ENCODE measurements around the gene RBBP8NL. TPM values are rescaled to one million over a fixed set of nuclear protein-coding genes. Genes with fewer than 3 reads are reported as not detected.

The RBBP8NL gene
- total and polyA plus RNA-seq, 2 donors (not counting 3 experiments of a cell fraction or from before 2014, with no cell fraction given), result not detected

DNA sequence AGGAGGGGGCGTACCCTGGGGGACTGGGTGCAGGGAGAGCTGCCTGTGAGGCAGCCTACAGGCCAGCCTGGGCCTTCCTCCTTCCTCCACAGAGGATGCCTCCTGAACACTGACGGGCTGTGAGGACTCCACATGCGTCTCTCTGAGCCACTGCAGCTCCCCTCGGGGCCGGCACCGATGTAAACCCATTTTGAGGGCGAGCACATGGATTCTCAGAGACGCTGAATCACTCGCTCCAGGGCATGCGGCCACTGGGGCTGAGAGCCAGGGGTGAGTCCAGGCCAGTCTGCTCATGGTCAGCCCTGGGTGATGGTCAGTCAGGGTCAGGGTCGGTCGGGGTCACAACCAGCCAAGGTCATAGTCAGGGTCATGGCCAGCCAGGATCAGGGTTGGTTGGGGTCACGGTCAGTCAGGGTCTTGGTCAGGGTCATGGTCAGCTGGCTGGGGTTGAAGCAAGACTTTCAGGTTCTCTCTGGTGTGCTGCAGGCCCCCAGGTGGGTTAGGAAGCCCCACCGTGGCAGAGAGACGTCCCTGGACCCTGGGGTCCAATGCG, 14.7 kb upstream of the RBBP8NL start:
- ChIA-PET POLR2A (no interaction called here), CTCF (interaction anchor here (0.6 kb wide), 1 partner anchor 1597 kb away, joined by 3 read pairs; no protein-coding TSS in a partner anchor)
- TF ChIP-seq CTCF (IDR thresholded peaks at IDR 0.05; ENCODE audit: extremely low read depth in 1 of 2, insufficient read depth in 1 of 2, low read depth in 1 of 2, low read length in 2 of 2), result no peak
- TF ChIP-seq POLR2A (IDR thresholded peaks at IDR 0.05; ENCODE audit: low read depth, low read length), result no peak
- no peak for TF ChIP-seq POLR2AphosphoS5 (IDR thresholded peaks at IDR 0.05; ENCODE audit: insufficient read depth, low read depth, low read length)
- no peak for TF ChIP-seq MAX (IDR thresholded peaks at IDR 0.05; ENCODE audit: insufficient read depth, insufficient read length)
- TF ChIP-seq FOS (IDR thresholded peaks at IDR 0.05; ENCODE audit: borderline replicate concordance, insufficient read depth, low read length), result no peak
- no peak for TF ChIP-seq MYC (IDR thresholded peaks at IDR 0.05; ENCODE audit: low read depth, low read length)
- no peak for TF ChIP-seq GATA2 (IDR thresholded peaks at IDR 0.05; ENCODE audit: insufficient read depth, insufficient read length, low read depth, low read length)
- no peak for TF ChIP-seq EZH2 (IDR thresholded peaks at IDR 0.05; ENCODE audit: borderline replicate concordance, low read depth, low read length, severe bottlenecking)
- no peak for TF ChIP-seq JUN (IDR thresholded peaks at IDR 0.05; ENCODE audit: borderline replicate concordance, insufficient read depth, insufficient read length, low read depth)
- Histone ChIP-seq H3K27me3 (ENCODE audit: control insufficient read depth in 2 of 2, insufficient read depth in 2 of 2, low read length in 2 of 2) (no peaks in the 10 kb centered on the region), H3K4me2 (ENCODE audit: insufficient read depth, low read length) (no peak overlapping the region), H3K9ac (replicated peaks; ENCODE audit: extremely low read depth, insufficient read depth, low read length) (no peak overlapping the region), H3K4me3 (replicated peaks in 1 of 3; ENCODE audit: insufficient read depth in 1 of 3, low read depth in 1 of 3, low read length in 3 of 3) (no peak overlapping the region), H3K36me3 (ENCODE audit: control insufficient read depth in 2 of 2, extremely low read depth in 1 of 2, insufficient read depth in 2 of 2, low read length in 2 of 2) (no peaks in the 10 kb centered on the region), H3K9me1 (replicated peaks; ENCODE audit: control insufficient read depth, extremely low read depth, insufficient read depth, low read length) (no peaks in the 10 kb centered on the region), H3K79me2 (ENCODE audit: control insufficient read depth, insufficient read depth, low read length) (no peaks in the 10 kb centered on the region), H3K27ac (ENCODE audit: insufficient read depth, low read depth, low read length) (no peak overlapping the region), H3K4me1 (ENCODE audit: control insufficient read depth, extremely low read depth, insufficient read depth, low read length) (no peaks in the 10 kb centered on the region), H3K9me3 (replicated peaks; ENCODE audit: control insufficient read depth, insufficient read depth, low read length) (no peaks in the 10 kb centered on the region), H4K20me1 (replicated peaks; ENCODE audit: control insufficient read depth, extremely low read depth, insufficient read depth, low read length) (no peaks in the 10 kb centered on the region), H2AFZ (ENCODE audit: low read depth, low read length) (no peak overlapping the region)
- BruUV-seq (replicated peaks), result no TSS peak
- dilution Hi-C loops (cut with MboI; ENCODE audit: extremely low pct_ligation_motif_present, low sequenced_read_pairs) (no loop called here), intact Hi-C loops (cut with micrococcal nuclease) (no loop called here)
- no peak for FAIRE-seq
- DNase-seq (ENCODE audit: low read depth, low spot score), result no peak
